ENCODE data around the gene LAMA2.

The LAMA2 gene

GRCh38 chr6:129280293-129280644 lies 397.3 kb downstream of the LAMA2 start:
- TF ChIP-seq CTCF (IDR thresholded peaks at IDR 0.05; ENCODE audit: extremely low read depth, missing control alignments): no peak
- no peak for DNase-seq (ENCODE audit: low spot score)

DNA sequence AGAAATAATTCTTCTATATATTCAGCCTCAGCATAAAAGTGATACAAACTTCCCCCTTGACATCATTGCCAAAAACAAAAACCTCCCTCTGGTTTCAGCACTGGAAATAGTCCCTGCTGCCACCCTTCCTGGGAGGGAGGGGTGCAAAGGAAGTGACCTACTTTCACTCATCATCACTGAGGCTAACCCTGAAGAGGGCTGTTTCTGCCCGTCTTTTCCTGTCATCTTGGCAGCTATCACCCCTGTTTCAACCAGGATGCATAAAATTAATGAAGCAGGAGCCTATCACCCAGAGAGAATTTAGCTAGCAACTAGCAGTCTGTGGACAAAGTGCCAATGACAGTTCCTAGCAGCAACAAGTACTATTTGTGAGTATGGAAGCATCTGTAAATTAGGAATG lies 397.8 kb downstream of the LAMA2 start:
- no peak for DNase-seq (ENCODE audit: low spot score)
- TF ChIP-seq CTCF (IDR thresholded peaks at IDR 0.05; ENCODE audit: extremely low read depth, missing control alignments): no peak

DNA sequence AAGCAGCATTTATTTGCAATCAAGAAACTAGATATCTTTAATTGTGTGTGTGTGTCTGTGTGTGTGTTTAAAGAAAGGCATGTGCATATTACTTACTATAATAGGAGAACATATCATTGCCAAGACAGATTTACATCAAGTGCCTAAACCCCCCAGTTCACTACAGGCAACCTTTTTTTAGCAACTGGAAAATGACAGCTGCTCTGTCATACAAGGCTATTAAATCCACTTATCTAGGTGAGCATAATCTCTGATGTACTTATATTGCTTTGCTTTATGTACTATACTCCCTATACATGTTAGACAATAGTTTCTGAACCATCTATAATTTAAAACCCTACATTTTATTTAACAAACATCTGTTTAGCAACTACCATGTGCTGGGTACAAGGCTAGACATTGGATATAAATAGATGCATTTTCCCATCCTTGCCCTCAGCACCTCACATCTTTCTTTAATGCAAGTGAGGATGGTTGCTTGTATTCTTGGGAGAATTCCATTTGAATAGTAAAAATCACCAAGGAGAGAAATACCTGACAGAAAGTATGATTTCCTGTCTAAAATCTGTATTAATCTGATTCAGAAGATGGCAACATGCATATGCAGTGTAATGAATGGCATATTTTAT lies 398.3 kb downstream of the LAMA2 start:
- no peak for DNase-seq (ENCODE audit: low spot score)
- no peak for TF ChIP-seq CTCF (IDR thresholded peaks at IDR 0.05; ENCODE audit: extremely low read depth, missing control alignments)

DNA sequence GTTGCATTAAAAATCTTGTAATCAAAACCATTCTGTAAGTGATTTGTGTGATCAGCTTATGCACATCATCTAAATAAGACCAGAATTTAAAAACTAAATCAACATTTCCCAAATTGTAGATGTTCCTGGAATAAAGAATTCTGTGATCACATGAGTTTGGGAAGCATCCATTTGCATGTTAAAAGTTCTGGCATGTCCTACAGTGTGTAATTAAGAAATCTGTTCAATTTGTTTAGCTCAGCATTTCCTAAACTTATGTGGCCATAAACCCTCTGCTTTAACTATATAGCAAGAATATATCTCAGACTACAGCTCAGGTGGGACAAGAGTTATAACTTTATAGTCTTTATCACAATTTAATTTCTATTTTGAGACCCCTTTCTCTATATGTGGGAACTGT lies 399.1 kb downstream of the LAMA2 start:
- DNase-seq (ENCODE audit: low spot score): no peak
- no peak for TF ChIP-seq CTCF (IDR thresholded peaks at IDR 0.05; ENCODE audit: extremely low read depth, missing control alignments)

- TF ChIP-seq CTCF (IDR thresholded peaks at IDR 0.05; ENCODE audit: extremely low read depth, missing control alignments): no peak
- no peak for DNase-seq (ENCODE audit: low spot score)
Observed at GRCh38 chr6:129284225-129284624, 401.3 kb downstream of the LAMA2 start.

- DNase-seq (ENCODE audit: low spot score): no peak
- no peak for TF ChIP-seq CTCF (IDR thresholded peaks at IDR 0.05; ENCODE audit: extremely low read depth, missing control alignments)
Observed at GRCh38 chr6:129287231-129288177, 404.6 kb downstream of the LAMA2 start.

DNA sequence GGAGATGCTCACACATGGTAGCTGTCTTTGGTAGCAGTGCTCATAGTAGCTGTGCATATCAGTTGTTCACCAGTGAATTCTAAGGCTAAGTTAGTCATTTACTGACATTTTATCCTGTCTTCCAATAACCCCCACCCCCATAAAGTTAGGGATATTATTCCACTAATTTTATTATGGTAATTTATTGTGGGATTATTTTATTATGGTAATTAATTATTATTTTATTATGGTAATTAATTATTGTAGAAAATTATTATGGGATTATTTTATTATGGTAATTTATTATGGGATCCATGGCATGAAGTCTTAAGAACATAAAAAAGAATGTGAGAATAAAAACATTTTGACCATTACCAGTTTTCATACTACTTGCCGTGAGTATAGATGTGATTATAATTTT lies 406.5 kb downstream of the LAMA2 start:
- DNase-seq (ENCODE audit: low spot score): no peak
- TF ChIP-seq CTCF (IDR thresholded peaks at IDR 0.05; ENCODE audit: extremely low read depth, missing control alignments): no peak
